HG03442 (cell line): ENCODE data around the gene RERG.
"Not testable (repeated sequence)": the region's sequence is repeated elsewhere in the genome, so short reads cannot be mapped to it uniquely, and the experiment has no call there.

Experiments used
- ATAC-seq: cut with Tn5 transposase; IDR thresholded peaks from one replicate; pipeline ENCODE4 v1.9.1; 2021; ENCODE audit warnings: mild to moderate bottlenecking, moderate library complexity; ENCODE audit not compliant: unreplicated experiment

Gene RERG

DNA sequence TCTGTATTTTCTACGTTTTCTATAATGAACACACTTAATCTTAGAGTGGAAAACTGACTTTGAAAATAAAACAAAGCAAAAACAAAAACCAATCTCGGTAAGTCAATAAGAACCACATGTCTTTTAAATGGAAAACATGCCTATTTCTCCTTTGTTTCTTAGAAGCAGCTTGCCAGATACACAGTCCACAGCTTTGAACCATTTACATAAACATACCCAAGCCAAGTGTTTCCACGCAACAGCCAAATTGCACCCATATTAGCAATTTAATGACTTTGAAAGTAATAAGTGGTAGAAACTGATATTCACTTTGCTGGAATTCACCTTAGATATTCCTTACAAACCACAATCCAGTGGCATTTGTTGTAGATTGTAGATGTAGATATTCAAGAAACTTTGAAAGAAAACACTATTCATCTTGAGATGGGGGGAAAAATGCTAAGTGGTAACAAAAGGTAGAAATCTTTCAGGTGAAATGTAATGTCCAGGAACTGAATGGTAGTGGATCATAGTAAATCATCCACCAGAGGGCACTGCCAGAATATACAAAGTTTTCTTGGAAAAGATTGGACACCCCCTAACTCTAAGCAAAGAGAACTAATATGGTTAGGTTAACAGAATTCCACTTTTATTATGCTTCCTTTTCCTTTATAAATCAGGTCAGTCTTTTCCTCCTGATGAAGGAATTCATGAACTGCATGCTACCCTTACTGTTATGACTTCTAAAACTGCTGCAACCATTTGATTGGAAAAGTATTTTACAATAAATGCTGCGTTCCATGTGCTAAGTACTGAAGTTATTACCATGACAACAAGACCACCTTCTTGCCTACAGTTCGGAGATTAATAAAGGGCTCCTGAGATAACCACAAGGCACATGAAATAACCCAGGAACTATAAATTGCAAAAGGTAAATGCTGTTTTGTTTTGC is 69.8 kb downstream of the RERG start:
- no peak for ATAC-seq

- ATAC-seq = no peak
These were observed 74.6 kb downstream of the RERG start for GRCh38 chr12:15146585-15146984.

DNA sequence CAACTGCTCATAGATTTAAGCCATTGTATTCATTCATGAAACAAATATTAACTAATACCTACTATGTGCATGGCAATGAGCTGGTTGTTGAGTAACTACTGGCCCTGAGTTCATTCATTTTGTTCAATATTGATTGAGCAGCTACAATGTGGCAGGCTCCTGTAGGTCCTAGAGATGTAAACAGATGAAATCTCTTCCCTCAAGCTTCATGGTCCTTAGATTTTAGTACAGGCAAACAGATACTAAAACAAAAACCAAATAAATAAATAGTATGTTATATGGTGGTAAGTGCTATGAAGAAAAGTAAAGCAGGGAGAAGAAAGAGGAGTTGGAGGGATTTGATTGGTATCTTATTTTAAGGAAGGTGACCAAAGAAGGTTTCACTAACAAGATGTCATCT is 77.8 kb downstream of the RERG start:
- ATAC-seq = no peak

DNA sequence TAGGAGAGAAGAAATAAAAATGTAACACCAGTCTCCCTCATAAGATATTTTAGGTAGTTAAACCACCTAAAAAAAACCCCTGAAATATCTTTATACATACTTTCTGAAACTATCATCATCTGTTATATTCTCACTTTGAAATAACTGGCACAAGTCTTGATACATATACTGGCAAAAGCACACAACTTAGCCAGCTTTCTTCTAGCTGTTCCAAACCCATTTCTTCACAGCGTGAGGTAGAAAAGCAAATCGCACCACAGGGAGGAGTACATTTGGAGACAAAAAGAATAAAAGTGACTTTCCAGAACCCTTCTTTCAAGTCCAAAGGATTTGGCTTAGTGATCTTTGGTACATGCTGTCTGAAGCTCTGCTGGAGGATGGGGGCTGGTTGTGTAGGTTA is 78.5 kb downstream of the RERG start:
- no peak for ATAC-seq

DNA sequence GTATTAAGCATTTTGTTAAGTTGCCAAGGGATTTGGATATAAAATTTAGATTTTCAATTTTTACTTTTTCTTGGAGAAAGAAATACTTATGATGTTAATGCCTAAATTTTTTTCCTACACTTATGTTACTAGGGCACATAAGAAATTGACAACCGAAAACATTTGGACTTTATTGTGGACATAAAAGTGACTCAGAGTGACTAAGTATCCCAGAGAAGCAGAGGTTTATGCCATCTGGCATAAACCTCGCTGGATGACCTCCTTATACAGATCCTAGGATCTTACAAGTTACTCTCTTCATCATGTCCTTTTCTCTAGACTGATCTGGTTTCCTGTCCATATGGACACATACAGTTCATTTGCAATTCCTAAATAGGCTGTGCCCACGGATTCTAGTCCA is 89.8 kb downstream of the RERG start:
- ATAC-seq = no peak

- ATAC-seq = no peak
These were observed 90.7 kb downstream of the RERG start for GRCh38 chr12:15130541-15130940.

GRCh38 chr12:15123401-15123800 is 97.8 kb downstream of the RERG start:
- ATAC-seq = no peak

GRCh38 chr12:15122344-15122743 is 98.9 kb downstream of the RERG start:
- ATAC-seq = no peak

DNA sequence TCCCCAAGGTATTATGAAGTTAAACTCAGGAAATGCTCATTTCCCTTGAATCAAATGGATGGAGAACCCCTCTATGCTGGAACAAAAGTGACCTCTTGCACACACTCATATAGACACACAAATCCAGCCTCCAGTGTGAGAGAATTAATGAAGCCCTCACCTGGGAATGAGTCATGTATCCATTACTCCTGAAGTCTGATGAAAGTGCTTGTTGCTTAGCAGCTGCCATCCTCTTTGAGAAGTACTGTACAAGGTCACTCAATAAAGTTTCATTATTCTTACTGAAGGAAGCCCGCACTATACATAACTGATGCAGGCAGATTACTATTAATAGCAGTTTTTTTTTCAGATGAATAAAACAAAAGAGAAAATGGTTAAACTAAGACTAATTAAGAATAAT is 102.3 kb downstream of the RERG start:
- no peak for ATAC-seq

GRCh38 chr12:15116983-15117382 is 104.2 kb downstream of the RERG start:
- ATAC-seq = no peak

DNA sequence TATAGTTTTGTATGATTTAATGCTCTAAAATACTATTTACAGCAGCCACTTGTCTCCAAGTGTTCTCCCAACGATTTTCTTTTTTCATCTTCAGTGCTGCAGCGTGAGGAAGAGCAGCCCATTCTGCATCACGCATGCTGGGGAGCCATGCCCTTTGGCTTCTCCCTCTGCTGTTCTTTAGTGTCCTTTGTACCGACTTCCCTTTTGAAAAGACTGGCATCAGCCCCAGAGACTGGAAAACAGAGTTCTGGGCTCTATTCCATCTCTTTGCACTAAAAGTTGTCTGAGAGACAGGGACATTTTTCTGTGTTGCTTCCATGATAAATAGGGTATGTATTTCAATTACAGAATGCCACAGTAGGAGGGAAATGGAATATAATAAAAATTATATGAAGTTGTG is 105.1 kb downstream of the RERG start:
- ATAC-seq = no peak

GRCh38 chr12:15115434-15115833 is 105.8 kb downstream of the RERG start:
- no peak for ATAC-seq

- ATAC-seq = no peak
These were observed 106.7 kb downstream of the RERG start for GRCh38 chr12:15114501-15114900.

DNA sequence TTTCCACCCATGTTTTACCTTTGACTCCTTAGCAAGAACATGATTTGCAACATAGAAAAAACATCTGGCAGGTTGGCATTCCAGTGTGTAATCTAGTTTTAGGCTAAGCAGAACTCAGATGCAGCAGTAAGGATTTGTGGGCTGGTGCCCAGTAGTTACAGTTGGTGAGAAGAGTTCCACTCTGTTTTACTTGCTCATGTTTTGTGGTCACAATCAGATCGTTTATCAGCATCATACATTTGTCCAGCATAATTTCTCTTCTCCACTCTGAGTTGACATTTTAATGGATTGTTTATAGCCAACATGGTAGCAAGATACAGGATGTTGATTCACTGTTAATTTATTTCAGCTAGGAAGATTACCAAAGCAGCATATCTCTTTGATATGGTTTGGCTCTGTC is 128.4 kb downstream of the RERG start:
- ATAC-seq = no peak

- ATAC-seq = no peak
These were observed 130.8 kb downstream of the RERG start for GRCh38 chr12:15090441-15090840.

- no peak for ATAC-seq
These were observed 133.1 kb downstream of the RERG start for GRCh38 chr12:15088105-15088504.

DNA sequence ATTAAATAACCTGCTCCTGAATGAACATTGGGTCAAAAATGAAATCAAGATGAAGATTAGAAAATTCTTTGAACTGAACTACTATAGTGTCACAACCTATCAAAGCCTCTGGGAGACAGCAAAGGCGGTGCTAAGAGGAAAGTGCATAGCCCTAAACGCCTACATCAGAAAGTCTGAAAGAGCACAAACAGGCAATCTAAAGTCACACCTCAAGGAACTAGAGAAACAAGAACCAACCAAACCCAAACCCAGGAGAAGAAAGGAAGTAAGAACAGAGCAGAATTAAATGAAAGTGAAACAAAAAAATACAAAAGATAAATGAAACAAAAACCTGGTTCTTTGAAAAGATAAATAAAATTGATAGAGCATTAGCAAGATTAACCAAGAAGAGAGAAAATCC is 143.5 kb downstream of the RERG start:
- ATAC-seq = not testable (repeated sequence)

DNA sequence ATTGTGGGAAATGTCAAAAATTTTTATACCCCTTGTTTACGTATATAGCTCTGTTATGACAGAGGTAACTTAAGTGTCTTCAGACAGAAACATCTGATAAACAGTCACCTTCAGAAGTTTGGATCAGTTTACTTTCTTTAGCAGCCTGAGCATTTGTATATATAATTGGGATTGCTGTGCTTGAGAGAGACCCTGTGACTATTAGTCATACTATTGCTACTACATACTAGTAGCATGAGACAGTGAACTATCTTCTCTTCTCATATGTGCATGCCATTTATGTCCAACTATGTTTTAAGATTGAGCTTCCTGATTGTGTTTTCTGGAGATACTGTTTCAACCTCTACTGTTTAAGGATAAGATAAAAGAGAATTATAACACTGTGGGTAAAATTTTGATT is 146.9 kb downstream of the RERG start:
- no peak for ATAC-seq

DNA sequence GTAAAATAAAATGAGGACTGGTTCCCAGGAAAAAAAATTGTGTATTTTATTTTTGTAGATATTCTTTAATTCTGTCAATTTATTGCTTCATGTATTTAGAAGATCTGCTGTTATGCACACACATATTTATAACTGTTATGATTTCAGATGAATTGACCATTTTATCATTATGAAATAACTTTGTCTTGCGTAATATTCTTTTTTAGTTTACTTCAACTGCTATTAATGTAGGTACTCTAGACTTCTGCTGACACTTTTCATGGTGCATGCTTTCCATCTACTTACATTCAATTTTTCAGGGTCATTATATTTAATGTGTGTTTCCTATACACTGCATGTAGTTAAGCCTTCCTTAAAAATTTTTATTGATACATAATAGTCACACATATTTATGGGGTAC is 162.1 kb downstream of the RERG start:
- ATAC-seq = no peak
